ENCODE data around the gene TMEM141. TPM values are rescaled to one million over a fixed set of nuclear protein-coding genes. Genes with fewer than 3 reads are reported as not detected.

TMEM141 gene
- total RNA-seq, 4 donors from 2014 or later: 22.2 to 68.8 (median 54.4) TPM

- TF ChIP-seq CTCF (IDR thresholded peaks at IDR 0.05; ENCODE audit: low read depth): no peak
Measured at GRCh38 chr9:136763649-136764035, 27.5 kb upstream of the TMEM141 start.

- TF ChIP-seq CTCF (IDR thresholded peaks at IDR 0.05; ENCODE audit: low read depth): no peak
Measured at GRCh38 chr9:136764301-136764891, 26.7 kb upstream of the TMEM141 start, which contains the start of gene LCN15. LCN15 (minus strand) TSS chr9:136764518; CDS start chr9:136764488, 30 bp downstream.

- no peak for TF ChIP-seq CTCF (IDR thresholded peaks at IDR 0.05; ENCODE audit: low read depth)
Measured at GRCh38 chr9:136765041-136765440, 26.1 kb upstream of the TMEM141 start.

GRCh38 chr9:136769710-136770191 lies 21.4 kb upstream of the TMEM141 start:
- TF ChIP-seq CTCF (IDR thresholded peaks at IDR 0.05; ENCODE audit: low read depth): no peak

- TF ChIP-seq CTCF (IDR thresholded peaks at IDR 0.05; ENCODE audit: low read depth): no peak
Measured at GRCh38 chr9:136771907-136772415, 19.2 kb upstream of the TMEM141 start.

GRCh38 chr9:136773386-136774044 lies 17.6 kb upstream of the TMEM141 start:
- TF ChIP-seq CTCF (IDR thresholded peaks at IDR 0.05; ENCODE audit: low read depth): no peak

- TF ChIP-seq CTCF (IDR thresholded peaks at IDR 0.05; ENCODE audit: low read depth): no peak
Measured at GRCh38 chr9:136774416-136775045, 16.6 kb upstream of the TMEM141 start.
